Immature natural killer cell (primary cell): ENCODE measurements around the gene FMN1. TPM values are rescaled to one million over a fixed set of nuclear protein-coding genes. Genes with fewer than 3 reads are reported as not detected.

Experiments used
- DNase-seq, 3 donors: peaks; one replicate each; pipeline ENCODE4 v3.0.0; 2022; ENCODE audit warnings: mixed read lengths in 1 of 3
- H3K27ac Mint-ChIP-seq, 6 donors: one replicate each; pipeline ENCODE4 v1.8.0; 2020; ENCODE audit warnings: mixed read lengths in 6 of 6, mild to moderate bottlenecking in 5 of 6, inconsistent platforms in 4 of 6, moderate library complexity in 3 of 6
- H3K27me3 Mint-ChIP-seq, 3 donors: one replicate each; pipeline ENCODE4 v1.8.0; 2020 to 2021; ENCODE audit warnings: low read depth in 3 of 3, mild to moderate bottlenecking in 3 of 3, mixed read lengths in 3 of 3, moderate library complexity in 3 of 3, inconsistent platforms in 1 of 3
- H3K36me3 Mint-ChIP-seq, 3 donors: one replicate each; pipeline ENCODE4 v1.8.0; 2020; ENCODE audit warnings: mixed read lengths in 3 of 3, inconsistent platforms in 2 of 3, mild to moderate bottlenecking in 2 of 3
- H3K4me1 Mint-ChIP-seq, 2 donors: one replicate each; pipeline ENCODE4 v1.8.0; 2020; ENCODE audit warnings: inconsistent platforms in 2 of 2, mild to moderate bottlenecking in 2 of 2, mixed read lengths in 2 of 2, moderate library complexity in 1 of 2
- H3K4me3 Mint-ChIP-seq, 5 donors: one replicate each; pipeline ENCODE4 v1.8.0; 2020; ENCODE audit warnings: mild to moderate bottlenecking in 5 of 5, mixed read lengths in 5 of 5, inconsistent platforms in 3 of 5, moderate library complexity in 3 of 5
- H3K9me3 Mint-ChIP-seq, 6 donors: one replicate each; pipeline ENCODE4 v1.8.0; 2020; ENCODE audit warnings: mild to moderate bottlenecking in 6 of 6, mixed read lengths in 6 of 6, inconsistent platforms in 4 of 6, moderate library complexity in 3 of 6
- polyA plus RNA-seq, 3 donors: library from polyadenylated mRNA; unstranded; fragments of 300-500 nt; fragmentation: Illumina TruSeq; gene quantifications; one replicate each; pipeline ENCODE4 v1.2.3, GENCODE V29; 2021

Gene FMN1
- polyA plus RNA-seq, 3 donors from 2014 or later: not detected

DNA sequence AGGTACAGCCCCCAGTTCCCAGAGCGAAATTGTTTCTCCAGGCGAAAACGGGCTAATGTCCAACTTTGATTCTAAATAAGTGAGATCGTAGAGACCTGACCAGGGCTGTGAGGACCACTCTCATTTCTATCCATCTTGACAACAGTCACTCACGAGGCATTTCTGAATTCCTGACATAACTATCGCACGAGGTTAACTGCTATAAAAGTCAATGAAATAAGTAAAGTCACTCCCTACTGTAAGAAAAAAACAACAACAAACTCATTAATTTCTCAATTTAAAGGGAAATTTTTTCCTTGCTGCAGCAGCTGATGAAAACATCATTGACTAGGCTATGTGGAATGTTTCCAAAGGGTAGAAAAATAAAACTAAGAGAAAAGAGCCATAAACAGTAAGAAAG is 407.6 kb downstream of the FMN1 start:
- no peaks in the 10 kb centered on the region for H3K36me3 Mint-ChIP-seq
- H3K4me3 Mint-ChIP-seq: no peak overlapping the region
- DNase-seq: no peak
- H3K4me1 Mint-ChIP-seq: no peaks in the 10 kb centered on the region
- H3K9me3 Mint-ChIP-seq: peaks cover 0 to 2% (median 0%) of the 10 kb centered on the region in 6 donors
- H3K27me3 Mint-ChIP-seq: peaks cover 0 to 13% (median 0%) of the 10 kb centered on the region in 3 donors
- no peak overlapping the region for H3K27ac Mint-ChIP-seq

DNA sequence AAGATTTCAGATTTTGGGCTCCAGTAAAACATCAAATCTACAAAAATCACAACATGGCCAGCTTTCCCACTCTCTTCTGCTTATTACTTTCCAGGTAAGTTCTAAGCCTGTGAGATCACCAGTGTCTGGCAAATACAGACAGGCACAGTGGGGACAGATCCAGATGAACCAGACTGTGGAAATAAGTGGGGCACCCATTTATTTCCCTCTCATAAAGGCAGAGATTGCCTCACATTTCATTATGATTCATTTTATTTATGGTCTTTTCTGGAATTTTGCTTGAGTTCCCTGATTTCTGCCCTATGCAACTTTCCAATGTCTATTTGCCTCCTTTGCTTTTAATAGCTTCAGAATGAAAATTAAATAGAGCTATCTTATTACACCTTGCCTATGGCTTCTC is 409.9 kb downstream of the FMN1 start:
- H3K27me3 Mint-ChIP-seq: peaks cover 0 to 13% (median 2%) of the 10 kb centered on the region in 3 donors
- no peaks in the 10 kb centered on the region for H3K9me3 Mint-ChIP-seq
- DNase-seq: no peak
- no peaks in the 10 kb centered on the region for H3K36me3 Mint-ChIP-seq
- no peaks in the 10 kb centered on the region for H3K4me1 Mint-ChIP-seq
- H3K27ac Mint-ChIP-seq: no peak overlapping the region
- no peak overlapping the region for H3K4me3 Mint-ChIP-seq

- DNase-seq: no peak
Measured at GRCh38 chr15:32781781-32782180, 412.7 kb downstream of the FMN1 start.

GRCh38 chr15:32778391-32779176 is 415.9 kb downstream of the FMN1 start:
- Mint-ChIP-seq H3K4me3 (no peak overlapping the region), H3K27me3 (peaks cover 0 to 14% (median 3%) of the 10 kb centered on the region in 3 donors), H3K4me1 (no peaks in the 10 kb centered on the region), H3K27ac (no peak overlapping the region), H3K36me3 (no peaks in the 10 kb centered on the region), H3K9me3 (peaks cover 0 to 5% (median 0%) of the 10 kb centered on the region in 6 donors)
- no peak for DNase-seq

More at GRCh38 chr15:32781781-32782180, 412.7 kb downstream of the FMN1 start:
- no peaks in the 10 kb centered on the region for H3K36me3 Mint-ChIP-seq
- H3K27me3 Mint-ChIP-seq: peaks cover 0 to 13% (median 2%) of the 10 kb centered on the region in 3 donors
- no peaks in the 10 kb centered on the region for H3K4me1 Mint-ChIP-seq
- no peak overlapping the region for H3K27ac Mint-ChIP-seq
- H3K4me3 Mint-ChIP-seq: no peak overlapping the region
- H3K9me3 Mint-ChIP-seq: peaks cover 0 to 5% (median 0%) of the 10 kb centered on the region in 6 donors

- Mint-ChIP-seq H3K4me1 (no peaks in the 10 kb centered on the region), H3K27me3 (peaks cover 0 to 8% (median 6%) of the 10 kb centered on the region in 3 donors), H3K4me3 (no peak overlapping the region), H3K27ac (no peak overlapping the region), H3K36me3 (no peaks in the 10 kb centered on the region), H3K9me3 (peaks cover 0 to 5% (median 0%) of the 10 kb centered on the region in 6 donors)
- DNase-seq: no peak
Measured at GRCh38 chr15:32775103-32775502, 419.4 kb downstream of the FMN1 start.

GRCh38 chr15:32774022-32774421 is 420.5 kb downstream of the FMN1 start:
- peaks cover 0 to 4% (median 0%) of the 10 kb centered on the region in 6 donors for H3K9me3 Mint-ChIP-seq
- H3K4me1 Mint-ChIP-seq: no peaks in the 10 kb centered on the region
- H3K27ac Mint-ChIP-seq: no peak overlapping the region
- no peak overlapping the region for H3K4me3 Mint-ChIP-seq
- DNase-seq: no peak
- no peaks in the 10 kb centered on the region for H3K36me3 Mint-ChIP-seq
- H3K27me3 Mint-ChIP-seq: peaks cover 0 to 8% (median 4%) of the 10 kb centered on the region in 3 donors

- Mint-ChIP-seq H3K36me3 (no peaks in the 10 kb centered on the region), H3K27ac (no peak overlapping the region), H3K4me1 (no peaks in the 10 kb centered on the region), H3K4me3 (no peak overlapping the region), H3K27me3 (peaks cover 2% of the 10 kb centered on the region in 3 donors), H3K9me3 (no peaks in the 10 kb centered on the region)
- no peak for DNase-seq
Measured at GRCh38 chr15:32767236-32767635, 427.3 kb downstream of the FMN1 start.

GRCh38 chr15:32766101-32766500 is 428.4 kb downstream of the FMN1 start:
- Mint-ChIP-seq H3K4me3 (no peak overlapping the region), H3K9me3 (no peaks in the 10 kb centered on the region), H3K27me3 (peaks cover 2 to 3% (median 2%) of the 10 kb centered on the region in 3 donors)

GRCh38 chr15:32765236-32765635 is 429.3 kb downstream of the FMN1 start:
- Mint-ChIP-seq H3K4me1 (no peaks in the 10 kb centered on the region), H3K27me3 (peaks cover 2 to 10% (median 3%) of the 10 kb centered on the region in 3 donors), H3K9me3 (no peaks in the 10 kb centered on the region), H3K27ac (no peak overlapping the region), H3K36me3 (no peaks in the 10 kb centered on the region), H3K4me3 (no peak overlapping the region)
- DNase-seq: no peak

More at GRCh38 chr15:32766101-32766500, 428.4 kb downstream of the FMN1 start:
- H3K27ac Mint-ChIP-seq: no peak overlapping the region
- H3K36me3 Mint-ChIP-seq: no peaks in the 10 kb centered on the region
- no peak for DNase-seq
- H3K4me1 Mint-ChIP-seq: no peaks in the 10 kb centered on the region

- no peaks in the 10 kb centered on the region for H3K36me3 Mint-ChIP-seq
- DNase-seq: no peak
- H3K27me3 Mint-ChIP-seq: peaks cover 3 to 15% (median 4%) of the 10 kb centered on the region in 3 donors
- H3K9me3 Mint-ChIP-seq: no peaks in the 10 kb centered on the region
- H3K4me1 Mint-ChIP-seq: no peaks in the 10 kb centered on the region
- no peak overlapping the region for H3K27ac Mint-ChIP-seq
- no peak overlapping the region for H3K4me3 Mint-ChIP-seq
Measured at GRCh38 chr15:32763295-32763694, 431.2 kb downstream of the FMN1 start.

GRCh38 chr15:32757426-32757825 is 437.1 kb downstream of the FMN1 start:
- Mint-ChIP-seq H3K4me1 (no peaks in the 10 kb centered on the region), H3K27me3 (peaks cover 7 to 14% (median 11%) of the 10 kb centered on the region in 3 donors)
- DNase-seq: no peak

GRCh38 chr15:32750979-32751378 is 443.5 kb downstream of the FMN1 start:
- Mint-ChIP-seq H3K9me3 (peaks cover 0 to 2% (median 0%) of the 10 kb centered on the region in 6 donors), H3K4me3 (no peak overlapping the region), H3K4me1 (no peaks in the 10 kb centered on the region), H3K27ac (no peak overlapping the region), H3K36me3 (no peaks in the 10 kb centered on the region), H3K27me3 (peaks cover 0 to 8% (median 4%) of the 10 kb centered on the region in 3 donors)
- no peak for DNase-seq

More at GRCh38 chr15:32757426-32757825, 437.1 kb downstream of the FMN1 start:
- H3K27ac Mint-ChIP-seq: no peak overlapping the region
- no peak overlapping the region for H3K4me3 Mint-ChIP-seq
- H3K9me3 Mint-ChIP-seq: peaks cover 0 to 4% (median 0%) of the 10 kb centered on the region in 6 donors
- no peaks in the 10 kb centered on the region for H3K36me3 Mint-ChIP-seq

- Mint-ChIP-seq H3K27ac (no peak overlapping the region), H3K9me3 (no peaks in the 10 kb centered on the region), H3K36me3 (no peaks in the 10 kb centered on the region), H3K27me3 (peaks cover 0 to 8% (median 2%) of the 10 kb centered on the region in 3 donors), H3K4me1 (no peaks in the 10 kb centered on the region), H3K4me3 (no peak overlapping the region)
- DNase-seq: no peak
Measured at GRCh38 chr15:32747921-32748342, 446.6 kb downstream of the FMN1 start.

DNA sequence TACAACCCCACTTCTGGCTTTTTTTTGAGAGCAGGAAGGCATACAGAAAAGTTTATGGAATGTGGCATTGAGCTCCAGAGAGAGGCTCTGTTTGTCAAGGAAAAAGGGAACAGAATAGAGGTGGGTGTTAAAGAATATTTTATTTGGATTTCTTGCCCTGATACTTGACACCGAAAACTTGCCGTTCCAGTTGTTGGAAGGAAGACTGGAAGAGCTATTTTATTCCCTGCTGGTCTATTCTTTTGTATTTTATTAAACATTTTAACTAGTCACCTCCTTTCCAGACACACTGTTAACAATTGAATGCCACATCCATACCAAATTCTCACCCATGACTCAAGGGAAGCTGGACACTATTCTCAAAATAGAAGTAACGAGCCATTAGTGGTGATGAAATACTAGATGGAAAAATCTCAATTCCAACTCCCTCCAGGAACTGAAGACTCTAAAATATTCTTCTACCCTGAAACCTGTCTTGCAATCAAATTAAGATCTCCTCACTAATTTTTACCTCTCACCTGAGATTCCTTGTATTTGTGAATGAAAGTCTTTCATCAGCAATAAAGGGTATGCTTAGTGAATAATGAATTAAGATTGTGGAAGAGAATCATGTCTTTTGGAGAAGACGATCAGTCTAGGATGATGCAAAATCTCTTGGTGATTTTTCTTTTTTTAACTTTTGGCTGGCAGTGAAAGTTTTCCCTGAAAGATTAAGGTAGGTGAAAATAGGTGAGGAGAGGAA is 448.2 kb downstream of the FMN1 start:
- Mint-ChIP-seq H3K36me3 (no peaks in the 10 kb centered on the region), H3K4me3 (no peak overlapping the region), H3K9me3 (no peaks in the 10 kb centered on the region), H3K27me3 (peaks cover 2 to 4% (median 2%) of the 10 kb centered on the region in 3 donors), H3K4me1 (no peaks in the 10 kb centered on the region), H3K27ac (no peak overlapping the region)
- no peak for DNase-seq
